GM19025 (cell line): ENCODE results near the gene PMM1.
"Not testable (repeated sequence)": the region's sequence is repeated elsewhere in the genome, so short reads cannot be mapped to it uniquely, and the experiment has no call there.

Experiments
- ATAC-seq: cut with Tn5 transposase; IDR thresholded peaks from one replicate; pipeline ENCODE4 v1.9.1; 2021; ENCODE audit warnings: mild to moderate bottlenecking, low read depth, moderate library complexity; ENCODE audit not compliant: unreplicated experiment

The PMM1 gene

DNA sequence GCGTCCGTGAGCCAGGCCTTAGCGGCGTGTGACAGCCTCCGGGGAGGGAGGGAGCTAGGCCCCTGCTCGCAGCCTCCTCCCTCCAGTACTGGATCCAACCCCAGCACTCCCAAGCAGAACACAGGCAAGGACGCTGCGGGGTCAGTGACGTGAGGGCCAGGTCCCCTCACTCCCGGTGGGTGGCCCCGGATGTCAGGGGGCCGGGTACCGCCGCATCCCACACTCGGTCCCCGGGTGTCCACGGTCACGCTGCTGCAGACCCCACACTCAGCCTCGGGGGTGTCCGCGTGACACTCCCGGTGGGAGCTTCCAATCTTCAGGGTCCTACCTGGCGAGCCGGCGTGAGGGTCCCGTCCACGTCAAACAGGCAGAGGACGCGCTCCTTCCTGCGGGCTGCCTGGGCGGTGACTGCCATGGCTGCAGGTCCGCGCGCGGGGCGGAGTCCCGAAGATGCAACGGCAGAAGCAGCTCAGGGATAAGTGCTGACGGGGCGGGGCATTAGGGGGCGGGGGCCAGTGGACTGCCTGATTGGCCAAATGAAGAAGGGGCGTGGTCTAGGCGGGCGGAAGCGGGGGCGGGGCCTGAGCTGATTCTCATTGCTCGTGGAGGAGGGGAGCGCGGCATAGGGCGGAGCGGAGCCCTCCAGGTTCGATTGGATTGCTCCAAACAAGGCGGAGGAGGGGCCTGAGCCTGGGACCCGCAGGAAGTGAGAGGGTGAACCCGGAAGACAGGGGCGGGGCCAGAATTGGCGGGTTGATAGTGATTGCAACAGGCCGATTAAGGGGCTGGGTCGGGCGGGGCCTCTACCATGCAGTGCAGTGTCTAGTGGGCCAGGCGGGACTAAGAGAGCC, at the start of gene PMM1:
PMM1 (minus strand) TSS at position 450 of the 851 bp plus-strand sequence; CDS start at position 415, 35 bp downstream.
- ATAC-seq = peak; percentile 92

DNA sequence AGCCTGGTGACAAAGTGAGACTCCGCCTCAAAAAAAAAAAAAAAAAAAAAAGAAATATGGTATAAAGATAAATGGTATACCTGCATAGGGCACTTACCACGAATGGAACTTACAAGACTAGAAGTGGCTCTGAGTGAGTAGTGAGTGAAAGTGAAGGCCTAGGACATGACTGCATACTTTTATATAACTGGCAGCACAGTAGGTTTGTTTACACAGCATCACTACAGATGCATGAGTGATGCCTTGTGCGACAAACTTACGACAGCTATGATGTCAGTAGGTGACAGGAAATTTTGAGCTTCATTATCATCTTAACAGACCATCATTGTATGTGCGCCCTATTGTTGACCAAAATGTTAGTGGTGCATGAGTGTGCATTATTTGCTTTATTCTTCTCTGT, 49.1 kb upstream of the PMM1 start:
- no peak for ATAC-seq

DNA sequence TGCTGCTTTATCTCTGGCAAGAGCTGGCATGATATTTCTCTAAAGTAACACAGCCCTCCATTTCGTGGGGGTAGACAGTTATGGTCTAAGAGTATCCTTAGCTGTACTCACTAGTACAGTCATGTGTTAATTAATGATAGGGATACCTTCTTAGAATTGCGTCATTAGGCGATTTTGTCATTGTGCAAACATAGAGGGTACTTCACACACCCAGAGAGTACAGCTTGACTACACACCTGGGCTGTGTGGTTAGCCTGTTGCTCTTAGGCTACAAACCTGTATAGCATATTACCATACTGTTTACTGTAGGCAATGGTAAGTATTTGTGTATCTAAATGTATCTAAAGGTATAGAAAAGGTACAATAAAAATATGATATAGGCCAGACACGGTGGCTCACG, 48.5 kb upstream of the PMM1 start:
- no peak for ATAC-seq

DNA sequence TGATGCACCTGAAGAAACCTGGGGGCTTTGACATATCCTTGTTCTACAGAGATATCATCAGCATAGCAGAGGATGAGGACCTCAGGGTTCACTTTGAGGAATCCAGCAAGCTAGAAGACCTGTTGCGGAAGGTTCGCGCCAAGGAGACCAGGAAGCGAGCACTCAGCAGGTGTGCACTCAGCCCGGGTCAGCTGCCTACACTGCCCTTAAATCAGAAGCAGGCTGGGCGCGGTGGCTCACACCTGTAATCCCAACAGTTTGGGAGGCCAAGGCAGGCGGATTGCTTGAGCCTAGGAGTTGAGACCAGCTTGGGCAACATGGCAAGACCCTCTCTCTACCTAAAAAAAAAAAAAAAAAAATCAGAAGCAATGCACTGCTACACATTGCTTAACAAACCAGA, 48.0 kb upstream of the PMM1 start:
- not testable (repeated sequence) for ATAC-seq

DNA sequence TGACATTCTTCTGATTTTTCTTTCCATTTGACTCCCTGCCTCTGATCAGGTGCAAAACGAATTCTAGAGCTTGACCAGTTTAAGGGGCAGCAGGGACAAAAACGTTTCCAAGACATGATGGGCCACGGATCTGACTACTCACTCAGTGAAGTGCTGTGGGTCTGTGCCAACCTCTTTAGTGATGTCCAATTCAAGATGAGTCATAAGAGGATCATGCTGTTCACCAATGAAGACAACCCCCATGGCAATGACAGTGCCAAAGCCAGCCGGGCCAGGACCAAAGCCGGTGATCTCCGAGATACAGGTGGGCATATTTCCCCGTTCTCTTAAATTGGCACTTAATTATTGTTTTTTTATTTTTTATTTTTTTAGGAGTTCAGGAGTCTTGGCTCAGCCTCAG, 46.8 kb upstream of the PMM1 start:
- no peak for ATAC-seq

DNA sequence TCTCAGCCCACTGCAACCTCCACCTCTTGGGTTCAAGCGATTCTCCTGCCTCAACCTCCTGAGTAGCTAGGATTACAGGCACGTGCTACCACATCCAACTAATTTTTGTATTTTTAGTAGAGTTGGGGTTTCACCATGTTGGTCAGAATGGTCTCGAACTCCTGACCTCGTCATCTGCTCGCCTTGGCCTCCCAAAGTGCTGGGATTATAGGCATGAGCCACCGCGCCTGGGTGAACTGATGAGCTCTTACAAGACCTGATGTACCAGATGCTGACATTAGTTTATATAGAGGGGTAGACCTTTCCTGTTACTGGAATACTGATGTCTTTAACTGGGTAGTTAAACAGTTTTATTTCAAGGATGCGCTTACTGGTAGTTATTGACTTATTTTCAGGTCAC, 45.0 kb upstream of the PMM1 start:
- ATAC-seq = not testable (repeated sequence)

DNA sequence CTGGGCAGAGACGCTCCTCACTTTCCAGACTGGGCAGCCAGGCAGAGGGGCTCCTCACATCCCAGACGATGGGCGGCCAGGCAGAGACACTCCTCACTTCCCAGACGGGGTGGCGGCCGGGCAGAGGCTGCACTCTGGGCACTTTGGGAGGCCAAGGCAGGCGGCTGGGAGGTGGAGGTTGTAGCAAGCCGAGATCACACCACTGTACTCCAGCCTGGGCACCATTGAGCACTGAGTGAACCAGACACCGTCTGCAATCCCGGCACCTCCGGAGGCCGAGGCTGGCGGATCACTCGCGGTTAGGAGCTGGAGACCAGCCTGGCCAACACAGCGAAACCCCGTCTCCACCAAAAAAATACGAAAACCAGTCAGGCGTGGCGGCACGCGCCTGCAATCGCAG, 42.0 kb upstream of the PMM1 start:
- ATAC-seq = not testable (repeated sequence)

DNA sequence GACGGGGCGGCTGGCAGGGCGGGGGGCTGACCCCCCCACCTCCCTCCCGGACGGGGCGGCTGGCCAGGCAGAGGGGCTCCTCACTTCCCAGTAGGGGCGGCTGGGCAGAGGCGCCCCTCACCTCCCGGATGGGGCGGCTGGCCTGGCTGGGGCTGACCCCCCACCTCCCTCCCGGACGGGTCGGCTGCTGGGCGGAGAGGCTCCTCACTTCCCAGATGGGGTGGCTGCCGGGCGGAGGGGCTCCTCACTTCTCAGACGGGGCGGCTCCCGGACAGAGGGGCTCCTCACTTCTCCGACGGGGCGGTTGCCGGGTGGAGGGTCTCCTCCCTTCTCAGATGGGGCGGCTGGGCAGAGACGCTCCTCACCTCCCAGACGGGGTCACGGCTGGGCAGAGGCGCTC, 41.5 kb upstream of the PMM1 start:
- ATAC-seq = not testable (repeated sequence)

DNA sequence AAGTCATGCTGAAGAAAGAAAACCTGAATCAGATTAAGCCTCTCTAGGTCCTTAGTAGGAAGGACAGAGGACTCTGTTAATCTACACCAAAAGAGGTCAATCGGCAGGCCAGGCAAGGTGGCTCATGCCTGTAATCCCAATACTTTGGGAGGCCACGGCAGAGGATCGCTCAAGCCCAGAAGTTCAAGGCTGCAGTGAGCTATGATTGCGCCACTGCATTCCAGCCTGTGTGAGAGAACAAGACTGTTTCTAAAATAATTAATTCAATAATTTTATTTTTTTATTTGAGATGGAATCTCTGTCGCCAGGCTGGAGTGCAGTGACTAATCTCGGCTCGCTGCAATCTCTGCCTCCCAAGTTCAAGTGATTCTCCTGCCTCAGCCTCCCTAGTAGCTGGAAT, 35.9 kb upstream of the PMM1 start:
- no peak for ATAC-seq

DNA sequence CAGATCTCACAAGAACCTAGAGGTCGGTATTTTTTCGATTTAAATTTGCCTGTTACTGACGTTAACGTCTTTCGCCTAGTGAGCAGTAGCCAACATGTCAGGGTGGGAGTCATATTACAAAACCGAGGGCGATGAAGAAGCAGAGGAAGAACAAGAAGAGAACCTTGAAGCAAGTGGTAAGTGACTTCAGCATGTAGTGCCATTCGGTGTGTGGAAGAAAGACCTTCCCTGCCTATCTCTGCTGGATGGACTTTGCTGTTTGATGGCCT, 32.2 kb upstream of the PMM1 start:
- no peak for ATAC-seq

DNA sequence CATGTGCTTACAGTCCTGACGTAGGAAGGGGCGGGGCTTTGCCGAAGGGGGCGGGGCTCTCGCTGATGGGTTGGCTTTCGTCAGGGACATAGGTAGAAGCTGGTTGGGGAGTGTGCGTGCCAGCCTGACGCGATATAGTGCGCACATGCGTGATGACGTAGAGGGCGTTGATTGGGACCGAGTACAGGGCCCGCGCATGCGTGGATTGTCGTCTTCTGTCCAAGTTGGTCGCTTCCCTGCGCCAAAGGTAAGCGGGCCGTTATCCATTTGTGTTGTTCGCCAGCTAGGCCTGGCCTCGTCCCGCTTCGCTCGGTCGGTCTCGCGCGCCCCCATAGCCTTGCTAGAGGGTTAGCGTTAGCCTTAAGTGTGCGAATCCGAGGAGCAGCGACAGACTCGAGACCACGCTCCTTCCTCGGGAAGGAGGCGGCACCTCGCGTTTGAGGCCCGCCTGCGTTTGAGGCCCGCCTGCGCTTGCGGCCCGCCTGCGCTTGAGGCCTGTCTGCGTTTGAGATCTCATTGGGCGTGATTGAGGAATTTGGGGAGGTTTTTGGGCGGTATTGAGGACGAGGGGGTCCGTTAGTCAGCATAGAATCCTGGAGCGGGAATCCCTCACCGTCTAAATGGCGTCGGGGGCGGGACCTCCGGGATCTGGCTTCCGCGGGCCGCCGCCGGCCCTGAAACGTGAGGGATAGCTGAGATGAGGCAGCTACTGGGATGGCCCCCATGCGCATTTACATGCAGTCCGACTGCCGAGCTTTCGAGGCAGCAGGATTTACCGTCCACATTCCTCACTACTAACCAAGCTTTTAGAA, 31.7 kb upstream of the PMM1 start, which contains the start of gene XRCC6:
XRCC6 (plus strand) TSS at position 197 of the 812 bp plus-strand sequence. CDS start 710 bp downstream, outside the sequence.
- peak; percentile 76 for ATAC-seq

DNA sequence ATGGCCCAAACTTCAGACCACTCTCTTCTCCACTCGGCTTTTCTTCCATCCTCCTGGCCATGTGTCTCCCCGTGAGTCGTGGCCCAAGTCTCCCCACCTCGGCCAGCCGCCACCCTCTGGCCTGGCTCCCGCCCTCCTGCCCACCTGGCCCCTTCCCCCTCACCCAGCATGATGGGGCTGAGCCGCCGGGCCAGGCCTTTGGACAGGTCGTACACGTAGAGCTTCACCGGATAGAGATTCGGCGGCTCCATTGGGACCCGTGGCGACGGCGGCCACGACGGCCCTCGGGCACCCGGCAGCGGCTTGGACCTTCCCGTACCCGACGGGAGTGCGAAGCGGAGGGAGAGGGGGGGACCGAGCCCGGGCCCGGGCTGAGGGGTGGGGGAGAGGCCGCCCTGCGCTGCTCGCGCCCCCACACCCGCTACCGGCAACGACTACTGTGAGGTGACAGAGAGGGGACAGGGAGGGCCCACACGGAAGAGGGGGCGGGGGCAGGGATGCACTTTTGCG, 31.0 kb upstream of the PMM1 start, which contains the start of gene DESI1:
DESI1 (minus strand) TSS at position 455 of the 510 bp plus-strand sequence; CDS start at position 251, 204 bp downstream.
- ATAC-seq = peak; percentile 15

DNA sequence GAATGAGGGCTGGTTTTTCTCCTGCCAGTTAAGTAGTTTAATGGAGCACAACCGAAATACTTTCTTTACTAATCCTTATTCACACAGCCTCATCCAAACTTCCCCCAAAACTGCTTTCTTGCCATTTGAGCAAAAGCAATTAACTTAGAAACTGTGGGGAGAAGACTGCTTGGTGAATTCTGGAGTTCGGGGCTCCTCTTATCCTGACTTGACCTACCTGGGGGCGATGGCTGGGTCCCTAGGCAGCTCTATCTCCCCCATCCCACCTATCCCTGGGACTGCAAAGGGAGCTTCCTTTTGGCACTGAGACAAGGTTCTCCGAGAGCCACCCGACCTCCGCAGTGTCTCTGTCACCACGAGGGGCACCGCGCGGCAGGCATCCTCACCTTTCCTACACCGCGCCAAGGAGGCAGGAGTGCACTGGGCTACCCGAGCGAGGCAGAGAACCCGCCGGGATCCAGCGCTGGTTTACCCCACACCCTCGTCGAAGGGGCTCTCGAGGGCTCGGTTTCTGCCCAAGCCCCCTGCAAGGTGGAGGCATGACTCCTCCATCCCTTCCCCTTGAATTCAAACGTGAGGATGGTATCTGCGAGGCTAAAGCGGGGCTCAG, 30.4 kb upstream of the PMM1 start:
- ATAC-seq = no peak

DNA sequence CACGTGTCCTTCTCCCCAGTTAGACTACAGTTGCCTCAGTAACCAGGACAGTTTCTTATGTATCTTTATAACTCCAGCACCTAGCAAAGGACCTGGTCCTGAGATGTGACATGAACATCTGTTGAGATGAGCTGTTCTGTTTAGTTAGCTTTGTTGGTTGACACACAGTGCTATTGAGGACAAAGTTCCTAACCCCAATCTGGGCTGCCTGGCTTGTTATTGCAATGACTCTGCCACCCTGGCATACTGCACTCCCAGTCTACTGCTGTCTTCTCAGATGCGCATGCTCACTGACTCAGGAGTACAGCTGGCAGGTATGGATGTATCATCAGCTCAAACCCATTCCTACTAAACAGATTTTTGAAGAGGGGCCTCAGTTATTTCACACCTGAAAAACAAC, 23.8 kb upstream of the PMM1 start:
- ATAC-seq = no peak

DNA sequence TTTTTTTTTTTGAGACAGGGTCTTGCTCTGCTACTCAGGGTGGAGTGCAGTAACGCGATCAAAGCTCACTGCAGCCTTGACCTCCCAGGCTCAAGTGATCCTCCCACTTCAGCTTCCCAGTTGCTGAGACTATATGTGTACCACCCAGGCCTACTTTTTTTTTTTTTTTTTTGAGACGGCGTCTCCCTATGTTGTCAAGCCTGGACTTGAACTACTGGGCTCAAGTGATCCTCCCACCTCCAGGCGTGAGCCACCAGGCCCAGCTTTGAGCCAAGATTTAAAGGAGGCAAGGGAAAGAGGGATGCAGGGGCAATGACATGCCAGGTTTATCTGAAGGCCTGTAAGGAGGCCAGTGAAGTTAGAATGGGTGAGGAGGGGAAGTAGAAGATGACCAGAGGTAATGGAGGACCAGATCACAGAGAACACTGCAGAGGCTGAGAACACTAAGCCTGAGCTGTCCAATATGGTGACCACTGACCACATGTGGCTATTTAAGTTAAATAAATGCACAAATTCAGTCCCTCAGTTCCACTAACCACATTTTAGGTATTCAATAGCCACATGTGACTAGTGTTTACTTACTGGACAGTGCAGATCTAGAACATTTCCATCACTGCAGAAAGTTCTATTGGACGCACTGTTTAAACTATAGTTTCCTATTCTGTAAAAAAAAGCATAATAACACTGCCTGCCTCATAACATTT, 23.1 kb upstream of the PMM1 start:
- no peak for ATAC-seq

DNA sequence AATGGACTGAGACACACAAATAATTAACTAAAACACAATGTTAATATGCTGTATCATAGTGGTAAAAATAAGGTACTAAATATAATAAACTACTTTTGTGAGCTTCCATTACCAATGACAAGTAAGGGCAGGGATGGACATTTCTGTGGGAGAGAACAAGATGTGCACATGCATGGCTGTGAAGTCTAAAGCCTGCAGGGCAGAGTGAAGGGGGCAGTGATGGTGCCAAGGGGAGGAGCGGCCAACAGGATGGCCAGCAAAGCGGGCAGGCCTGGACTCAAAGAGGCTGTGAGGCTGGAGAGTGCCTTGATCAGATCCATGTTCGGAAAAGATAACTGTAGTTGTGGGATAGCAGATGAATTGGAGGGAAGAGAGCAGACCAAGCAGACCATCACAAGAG, 18.7 kb upstream of the PMM1 start:
- no peak for ATAC-seq

DNA sequence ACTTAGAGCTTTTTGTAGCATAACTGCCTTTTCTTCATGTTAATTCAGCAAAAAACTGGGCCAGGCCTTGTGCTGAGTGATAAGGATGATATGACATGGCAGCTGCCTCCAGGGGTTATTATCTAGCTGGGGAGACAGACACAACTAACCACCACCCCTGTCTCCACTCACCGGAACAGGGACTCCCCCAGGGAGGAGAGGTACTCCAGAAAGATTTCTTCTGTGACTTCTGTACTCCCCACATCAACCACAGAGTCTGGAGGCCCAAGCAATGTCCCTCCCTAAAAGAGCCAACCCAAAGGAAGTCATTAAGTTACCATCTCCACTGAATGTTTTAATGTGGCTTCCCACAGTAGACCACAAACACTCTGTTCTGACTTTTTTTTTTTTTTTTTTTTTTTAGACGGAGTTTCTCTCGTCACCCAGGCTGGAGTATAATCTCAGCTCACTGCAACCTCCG, 14.3 kb upstream of the PMM1 start:
- ATAC-seq = no peak

DNA sequence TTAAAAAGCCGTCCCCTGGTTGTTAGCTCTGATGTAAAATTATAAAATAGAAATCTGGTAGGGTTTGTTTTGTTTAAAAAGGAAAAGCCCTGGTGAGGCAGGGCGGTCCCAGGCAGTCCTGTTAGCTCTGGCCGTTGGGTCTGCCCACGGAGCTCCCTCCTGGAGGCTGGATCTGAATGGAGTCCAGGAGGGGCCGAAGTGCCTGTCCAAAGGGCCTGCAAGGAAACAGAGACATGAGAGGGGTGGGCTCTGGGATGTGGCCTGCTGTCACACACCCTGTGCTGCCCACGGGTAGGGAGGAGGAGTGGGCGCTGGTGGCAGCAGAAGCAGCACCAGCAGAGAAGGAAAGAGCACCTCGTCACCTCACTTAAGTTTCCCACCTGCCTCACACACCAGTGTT, 11.3 kb upstream of the PMM1 start:
- ATAC-seq = no peak

DNA sequence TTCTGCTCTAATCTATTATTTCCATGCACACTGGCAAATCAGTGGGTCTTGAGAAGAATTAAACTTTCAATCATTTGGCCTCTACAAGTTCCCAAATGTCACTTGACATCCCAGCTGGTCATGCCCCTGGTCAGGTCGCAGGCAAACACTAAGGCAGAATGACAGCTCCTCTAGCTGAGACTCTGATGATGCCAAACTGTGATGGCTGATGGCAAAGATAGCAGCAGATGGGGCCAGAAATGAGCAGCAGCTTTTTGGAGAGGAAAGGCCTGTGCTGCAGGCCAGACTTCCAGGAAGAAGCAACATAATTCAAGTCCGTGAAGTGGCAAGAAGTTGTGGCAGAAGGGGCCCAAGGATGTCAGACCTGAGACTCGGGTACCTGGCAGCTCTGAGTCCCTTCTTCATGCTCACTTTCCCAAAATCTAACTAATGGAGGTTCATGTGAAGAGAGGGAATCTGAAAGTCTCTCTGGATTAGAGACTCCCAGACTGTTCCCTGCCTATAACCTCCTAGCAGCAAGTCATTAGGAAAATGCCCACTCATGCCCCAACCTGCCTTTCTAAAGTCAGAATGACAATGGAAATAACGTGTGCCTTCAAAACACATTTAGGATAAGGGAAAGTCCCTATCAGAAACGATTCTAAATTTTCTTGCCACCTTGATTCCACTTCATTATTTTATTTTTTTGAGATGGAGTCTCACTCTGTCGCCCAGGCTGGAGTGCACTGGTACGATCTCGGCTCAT, 9.4 kb upstream of the PMM1 start:
- no peak for ATAC-seq

DNA sequence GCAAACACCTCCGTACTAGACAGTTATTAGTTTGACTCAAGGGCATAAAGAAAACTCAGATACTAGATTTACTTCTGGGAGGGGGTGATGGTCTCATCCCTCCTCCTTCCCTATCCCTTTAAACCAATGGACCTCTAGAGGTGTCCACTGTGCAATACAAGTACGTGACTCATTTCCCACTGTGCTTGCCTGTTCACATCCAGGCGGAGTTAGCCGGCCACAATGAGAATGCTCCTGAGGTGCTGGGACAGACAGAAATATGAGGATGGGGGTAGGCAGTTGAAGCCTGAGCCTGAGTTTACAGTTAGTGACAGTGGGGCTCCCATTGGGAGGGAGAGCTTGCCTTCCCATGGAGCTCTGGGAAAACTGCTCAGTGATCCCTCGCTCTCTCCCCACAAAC, 8.4 kb upstream of the PMM1 start:
- ATAC-seq = no peak
